RKO (cell line): ENCODE data around the gene SECTM1.

ENCODE experiments used
- DNase-seq: peaks from one replicate; pipeline ENCODE4 v3.0.0-alpha.2; 2016; ENCODE audit warnings: low spot score

SECTM1 gene

GRCh38 chr17:82328141-82328993 is 5.2 kb downstream of the SECTM1 start:
- DNase-seq, result no peak

- DNase-seq, result no peak
Observed at GRCh38 chr17:82327757-82328140, 5.8 kb downstream of the SECTM1 start.

GRCh38 chr17:82327289-82327688 is 6.3 kb downstream of the SECTM1 start:
- no peak for DNase-seq

GRCh38 chr17:82325286-82326180 is 8.0 kb downstream of the SECTM1 start:
- no peak for DNase-seq

- DNase-seq, result no peak
Observed at GRCh38 chr17:82324566-82325285, 8.8 kb downstream of the SECTM1 start.

- DNase-seq, result no peak
Observed at GRCh38 chr17:82323514-82324234, 9.9 kb downstream of the SECTM1 start.

GRCh38 chr17:82322526-82323453 is 10.8 kb downstream of the SECTM1 start:
- no peak for DNase-seq

GRCh38 chr17:82321947-82322466 is 11.6 kb downstream of the SECTM1 start:
- DNase-seq, result no peak

- DNase-seq, result no peak
Observed at GRCh38 chr17:82320956-82321927, 12.3 kb downstream of the SECTM1 start.

- no peak for DNase-seq
Observed at GRCh38 chr17:82320140-82320840, 13.3 kb downstream of the SECTM1 start.

GRCh38 chr17:82319619-82320062 is 13.9 kb downstream of the SECTM1 start:
- DNase-seq, result no peak

GRCh38 chr17:82318772-82319606 is 14.6 kb downstream of the SECTM1 start:
- DNase-seq, result no peak

- DNase-seq, result no peak
Observed at GRCh38 chr17:82318169-82318498, 15.4 kb downstream of the SECTM1 start.

GRCh38 chr17:82317394-82318168 is 16.0 kb downstream of the SECTM1 start, which contains the start of gene CD7:
CD7 (minus strand) TSS chr17:82317608; CDS start chr17:82317495, 113 bp downstream.
- DNase-seq, result no peak

GRCh38 chr17:82316651-82317393 is 16.7 kb downstream of the SECTM1 start:
- DNase-seq, result no peak
